GM23338 (cell line): ENCODE measurements around the gene TCP10L. TPM values are rescaled to one million over a fixed set of nuclear protein-coding genes. Genes with fewer than 3 reads are reported as not detected.

Experiments
- ATAC-seq: fragments of 200-7000 bp; cut with Tn5 transposase; 3 replicates; pipeline ENCODE4 v1.9.1; 2020
- DNase-seq: peaks from one replicate; pipeline ENCODE4 v3.0.0-alpha.2; 2015; ENCODE audit warnings: low spot score
- H2AFZ ChIP-seq: fragments of 200-600 bp; sonication (generic); 2 replicates; pipeline ENCODE4 v1.8.0; 2016; ENCODE audit warnings: antibody characterized with exemption, mild to moderate bottlenecking, moderate library complexity
- H3F3A ChIP-seq: fragments of 200-600 bp; sonication (generic); replicated peaks from 2 replicates; pipeline ENCODE4 v1.8.0; 2017; ENCODE audit warnings: antibody characterized with exemption, mixed run types, low read depth
- H3K27ac ChIP-seq: fragments of 200-600 bp; sonication (generic); 2 replicates; pipeline ENCODE4 v1.6.1; 2016; ENCODE audit warnings: low read depth
- H3K27me3 ChIP-seq: fragments of 200-600 bp; sonication (generic); 2 replicates; pipeline ENCODE4 v1.8.0; 2016; ENCODE audit warnings: mild to moderate bottlenecking, mixed run types, moderate library complexity; ENCODE audit not compliant: insufficient read depth
- H3K36me3 ChIP-seq: fragments of 200-600 bp; sonication (generic); 2 replicates; pipeline ENCODE4 v1.8.0; 2016; ENCODE audit warnings: mild to moderate bottlenecking; ENCODE audit not compliant: insufficient read depth
- H3K4me1 ChIP-seq: fragments of 200-600 bp; sonication (generic); 2 replicates; pipeline ENCODE4 v1.8.0; 2016; ENCODE audit warnings: mild to moderate bottlenecking, moderate library complexity; ENCODE audit not compliant: insufficient read depth
- H3K4me2 ChIP-seq: fragments of 200-600 bp; sonication (generic); 2 replicates; pipeline ENCODE4 v1.7.1; 2017; ENCODE audit warnings: mixed run types
- H3K4me3 ChIP-seq: fragments of 200-600 bp; sonication (generic); 2 replicates; pipeline ENCODE4 v1.6.1; 2016; ENCODE audit warnings: mixed run types
- H3K79me2 ChIP-seq: fragments of 200-600 bp; sonication (generic); replicated peaks from 2 replicates; pipeline ENCODE4 v1.8.0; 2017; ENCODE audit warnings: mild to moderate bottlenecking; ENCODE audit not compliant: insufficient read depth
- H3K9me2 ChIP-seq: fragments of 200-600 bp; sonication (generic); 2 replicates; pipeline ENCODE4 v1.8.0; 2017; ENCODE audit not compliant: insufficient read depth
- H4K20me1 ChIP-seq: fragments of 200-600 bp; sonication (generic); replicated peaks from 2 replicates; pipeline ENCODE4 v1.8.0; 2017; ENCODE audit warnings: mild to moderate bottlenecking; ENCODE audit not compliant: insufficient read depth
- H3K27ac Mint-ChIP-seq: 2 replicates; pipeline ENCODE4 v1.8.0; 2020; ENCODE audit warnings: inconsistent platforms, mild to moderate bottlenecking, moderate library complexity, mixed read lengths
- H3K27me3 Mint-ChIP-seq: 3 replicates; pipeline ENCODE4 v1.8.0; 2022; ENCODE audit warnings: low read depth, mild to moderate bottlenecking, moderate library complexity, mixed read lengths, inconsistent platforms; ENCODE audit not compliant: insufficient read depth, poor library complexity
- H3K36me3 Mint-ChIP-seq: 3 replicates; pipeline ENCODE4 v1.8.0; 2021; ENCODE audit warnings: low read depth, mild to moderate bottlenecking, inconsistent platforms, moderate library complexity, mixed read lengths
- H3K4me1 Mint-ChIP-seq: 3 replicates; pipeline ENCODE4 v1.8.0; 2020; ENCODE audit warnings: mild to moderate bottlenecking, inconsistent platforms, mixed read lengths
- H3K4me3 Mint-ChIP-seq: 3 replicates; pipeline ENCODE4 v1.8.0; 2021; ENCODE audit warnings: moderate library complexity, mild to moderate bottlenecking, inconsistent platforms, mixed read lengths
- H3K9me3 Mint-ChIP-seq: 3 replicates; pipeline ENCODE4 v1.8.0; 2020; ENCODE audit warnings: moderate library complexity, mild to moderate bottlenecking, inconsistent platforms, mixed read lengths
- CREB1 ChIP-seq: fragments of 250-450 bp; sonication (Bioruptor Pico); IDR thresholded peaks from 2 replicates; pipeline ENCODE4 v1.5.0; 2020; ENCODE audit warnings: low read depth, mild to moderate bottlenecking, moderate library complexity
- ETS1 ChIP-seq: IDR thresholded peaks from 2 replicates; pipeline ENCODE4 v1.6.1; 2016; ENCODE audit warnings: antibody characterized with exemption
- JUNB ChIP-seq: IDR thresholded peaks from one replicate; pipeline ENCODE4 v1.6.1; 2016; ENCODE audit warnings: antibody characterized with exemption; ENCODE audit not compliant: unreplicated experiment
- NANOG ChIP-seq: IDR thresholded peaks from 2 replicates; pipeline ENCODE4 v1.6.1; 2016; ENCODE audit warnings: antibody characterized with exemption, borderline replicate concordance
- POLR2AphosphoS5 ChIP-seq: IDR thresholded peaks from 2 replicates; pipeline ENCODE4 v1.6.1; 2016; ENCODE audit warnings: antibody characterized with exemption, low read depth
- STAT1 ChIP-seq: IDR thresholded peaks from one replicate; pipeline ENCODE4 v1.6.1; 2016; ENCODE audit warnings: antibody characterized with exemption; ENCODE audit not compliant: unreplicated experiment
- ZNF114 ChIP-seq: fragments of 250-450 bp; sonication (Bioruptor Pico); IDR thresholded peaks from 2 replicates; pipeline ENCODE4 v1.5.0; 2020; ENCODE audit warnings: mild to moderate bottlenecking, moderate library complexity
- polyA plus RNA-seq: library from polyadenylated mRNA; unstranded; fragments of >200 nt; fragmentation: Nextera tagmentation; extraction: Ambion mirVana; gene quantifications from 2 replicates; pipeline ENCODE4 v1.2.1, GENCODE V29; 2016
- total RNA-seq: library from RNA; depleted of rRNA; stranded (reverse); fragments of >200 nt; shearing (Covaris generic); gene quantifications from 2 replicates; pipeline ENCODE4 v1.2.3, GENCODE V29; 2014
- TF ChIP-seq, protein P1 (sequence below): fragments of 250-450 bp; sonication (Bioruptor Pico); IDR thresholded peaks from 2 replicates; pipeline ENCODE4 v1.5.0; 2020; ENCODE audit warnings: mild to moderate bottlenecking, moderate library complexity

Gene TCP10L
- total and polyA plus RNA-seq, 2 experiments from 2014 or later, result 0.10 to 0.65 TPM

- peaks cover 9% of the 10 kb centered on the region for H3K27me3 Mint-ChIP-seq
- no peaks in the 10 kb centered on the region for H3K9me2 ChIP-seq
- peaks cover 12% of the 10 kb centered on the region for H3K4me1 ChIP-seq
- no peaks in the 10 kb centered on the region for H3K27me3 ChIP-seq
- peaks cover 23% of the 10 kb centered on the region for H3K36me3 Mint-ChIP-seq
- peak within 1 kb of the TSS; percentile 92 for H3K4me3 ChIP-seq
- H3K27ac Mint-ChIP-seq, result peak within 1 kb of the TSS; percentile 98
- peak within 1 kb of the TSS; percentile 98 for H3K4me2 ChIP-seq
- H2AFZ ChIP-seq, result peak within 1 kb of the TSS; percentile 100
- peak; percentile 92 for ATAC-seq
- H3K9me3 Mint-ChIP-seq, result no peaks in the 10 kb centered on the region
- H3K4me3 Mint-ChIP-seq, result peak within 1 kb of the TSS; percentile 97
- peaks cover 8% of the 10 kb centered on the region; the same call in 1 of the 2 replicates for H3F3A ChIP-seq
- peak; percentile 35 for TF ChIP-seq ETS1
- peak; percentile 83 for TF ChIP-seq POLR2AphosphoS5
- no peak for TF ChIP-seq JUNB
- TF ChIP-seq CREB1 (CRISPR knock-in tag), result peak; percentile 35; the same call in 1 of the 2 replicates
- TF ChIP-seq STAT1, result no peak
- H3K4me1 Mint-ChIP-seq, result no peaks in the 10 kb centered on the region; the same call in 1 of the 3 replicates
- peak within 1 kb of the TSS; percentile 94 for H3K27ac ChIP-seq
- H3K36me3 ChIP-seq, result peaks cover 15% of the 10 kb centered on the region; the same call in 1 of the 2 replicates
- peaks cover 24% of the 10 kb centered on the region for H3K79me2 ChIP-seq
- peaks cover 5% of the 10 kb centered on the region for H4K20me1 ChIP-seq
- DNase-seq, result peak; percentile 91
These were observed 27.0 kb upstream of the TCP10L start, which contains the start of gene CFAP298 for GRCh38 chr21:32612075-32612998. Gene CFAP298 (minus strand): TSS chr21:32612377. CDS start chr21:32612243, 134 bp downstream.

GRCh38 chr21:32611471-32611997, 26.2 kb upstream of the TCP10L start:
- peak; percentile 33 for ATAC-seq
- H2AFZ ChIP-seq, result peak overlapping the region; percentile 100
- peaks cover 5% of the 10 kb centered on the region for H3K27me3 Mint-ChIP-seq
- TF ChIP-seq ETS1 (no peak), CREB1 (CRISPR knock-in tag) (no peak), NANOG (no peak), POLR2AphosphoS5 (no peak), STAT1 (no peak), ZNF114 (CRISPR knock-in tag) (no peak)
- TF ChIP-seq, protein P1, sequence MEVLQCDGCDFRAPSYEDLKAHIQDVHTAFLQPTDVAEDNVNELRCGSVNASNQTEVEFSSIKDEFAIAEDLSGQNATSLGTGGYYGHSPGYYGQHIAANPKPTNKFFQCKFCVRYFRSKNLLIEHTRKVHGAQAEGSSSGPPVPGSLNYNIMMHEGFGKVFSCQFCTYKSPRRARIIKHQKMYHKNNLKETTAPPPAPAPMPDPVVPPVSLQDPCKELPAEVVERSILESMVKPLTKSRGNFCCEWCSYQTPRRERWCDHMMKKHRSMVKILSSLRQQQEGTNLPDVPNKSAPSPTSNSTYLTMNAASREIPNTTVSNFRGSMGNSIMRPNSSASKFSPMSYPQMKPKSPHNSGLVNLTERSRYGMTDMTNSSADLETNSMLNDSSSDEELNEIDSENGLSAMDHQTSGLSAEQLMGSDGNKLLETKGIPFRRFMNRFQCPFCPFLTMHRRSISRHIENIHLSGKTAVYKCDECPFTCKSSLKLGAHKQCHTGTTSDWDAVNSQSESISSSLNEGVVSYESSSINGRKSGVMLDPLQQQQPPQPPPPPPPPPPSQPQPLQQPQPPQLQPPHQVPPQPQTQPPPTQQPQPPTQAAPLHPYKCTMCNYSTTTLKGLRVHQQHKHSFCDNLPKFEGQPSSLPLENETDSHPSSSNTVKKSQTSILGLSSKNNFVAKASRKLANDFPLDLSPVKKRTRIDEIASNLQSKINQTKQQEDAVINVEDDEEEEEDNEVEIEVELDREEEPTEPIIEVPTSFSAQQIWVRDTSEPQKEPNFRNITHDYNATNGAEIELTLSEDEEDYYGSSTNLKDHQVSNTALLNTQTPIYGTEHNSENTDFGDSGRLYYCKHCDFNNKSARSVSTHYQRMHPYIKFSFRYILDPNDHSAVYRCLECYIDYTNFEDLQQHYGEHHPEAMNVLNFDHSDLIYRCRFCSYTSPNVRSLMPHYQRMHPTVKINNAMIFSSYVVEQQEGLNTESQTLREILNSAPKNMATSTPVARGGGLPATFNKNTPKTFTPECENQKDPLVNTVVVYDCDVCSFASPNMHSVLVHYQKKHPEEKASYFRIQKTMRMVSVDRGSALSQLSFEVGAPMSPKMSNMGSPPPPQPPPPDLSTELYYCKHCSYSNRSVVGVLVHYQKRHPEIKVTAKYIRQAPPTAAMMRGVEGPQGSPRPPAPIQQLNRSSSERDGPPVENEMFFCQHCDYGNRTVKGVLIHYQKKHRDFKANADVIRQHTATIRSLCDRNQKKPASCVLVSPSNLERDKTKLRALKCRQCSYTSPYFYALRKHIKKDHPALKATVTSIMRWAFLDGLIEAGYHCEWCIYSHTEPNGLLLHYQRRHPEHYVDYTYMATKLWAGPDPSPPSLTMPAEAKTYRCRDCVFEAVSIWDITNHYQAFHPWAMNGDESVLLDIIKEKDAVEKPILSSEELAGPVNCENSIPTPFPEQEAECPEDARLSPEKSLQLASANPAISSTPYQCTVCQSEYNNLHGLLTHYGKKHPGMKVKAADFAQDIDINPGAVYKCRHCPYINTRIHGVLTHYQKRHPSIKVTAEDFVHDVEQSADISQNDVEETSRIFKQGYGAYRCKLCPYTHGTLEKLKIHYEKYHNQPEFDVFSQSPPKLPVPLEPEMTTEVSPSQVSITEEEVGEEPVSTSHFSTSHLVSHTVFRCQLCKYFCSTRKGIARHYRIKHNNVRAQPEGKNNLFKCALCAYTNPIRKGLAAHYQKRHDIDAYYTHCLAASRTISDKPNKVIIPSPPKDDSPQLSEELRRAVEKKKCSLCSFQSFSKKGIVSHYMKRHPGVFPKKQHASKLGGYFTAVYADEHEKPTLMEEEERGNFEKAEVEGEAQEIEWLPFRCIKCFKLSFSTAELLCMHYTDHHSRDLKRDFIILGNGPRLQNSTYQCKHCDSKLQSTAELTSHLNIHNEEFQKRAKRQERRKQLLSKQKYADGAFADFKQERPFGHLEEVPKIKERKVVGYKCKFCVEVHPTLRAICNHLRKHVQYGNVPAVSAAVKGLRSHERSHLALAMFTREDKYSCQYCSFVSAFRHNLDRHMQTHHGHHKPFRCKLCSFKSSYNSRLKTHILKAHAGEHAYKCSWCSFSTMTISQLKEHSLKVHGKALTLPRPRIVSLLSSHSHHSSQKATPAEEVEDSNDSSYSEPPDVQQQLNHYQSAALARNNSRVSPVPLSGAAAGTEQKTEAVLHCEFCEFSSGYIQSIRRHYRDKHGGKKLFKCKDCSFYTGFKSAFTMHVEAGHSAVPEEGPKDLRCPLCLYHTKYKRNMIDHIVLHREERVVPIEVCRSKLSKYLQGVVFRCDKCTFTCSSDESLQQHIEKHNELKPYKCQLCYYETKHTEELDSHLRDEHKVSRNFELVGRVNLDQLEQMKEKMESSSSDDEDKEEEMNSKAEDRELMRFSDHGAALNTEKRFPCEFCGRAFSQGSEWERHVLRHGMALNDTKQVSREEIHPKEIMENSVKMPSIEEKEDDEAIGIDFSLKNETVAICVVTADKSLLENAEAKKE (CRISPR knock-in tag), result no peak

More at GRCh38 chr21:32611471-32611997, 26.2 kb upstream of the TCP10L start:
- no peaks in the 10 kb centered on the region for H3K9me2 ChIP-seq
- H4K20me1 ChIP-seq, result peaks cover 5% of the 10 kb centered on the region
- Mint-ChIP-seq H3K9me3 (no peaks in the 10 kb centered on the region), H3K36me3 (peaks cover 30% of the 10 kb centered on the region), H3K4me3 (peak overlapping the region; percentile 97), H3K27ac (peak overlapping the region; percentile 98), H3K4me1 (peaks cover 4% of the 10 kb centered on the region)
- peaks cover 15% of the 10 kb centered on the region; the same call in 1 of the 2 replicates for H3K36me3 ChIP-seq
- no peaks in the 10 kb centered on the region for H3K27me3 ChIP-seq
- peaks cover 8% of the 10 kb centered on the region; the same call in 1 of the 2 replicates for H3F3A ChIP-seq
- DNase-seq, result peak; percentile 60
- H3K4me3 ChIP-seq, result peak overlapping the region; percentile 92
- peaks cover 17% of the 10 kb centered on the region for H3K4me1 ChIP-seq
- peaks cover 24% of the 10 kb centered on the region for H3K79me2 ChIP-seq
- 0 out of 2 replicates have a peak overlapping the region, but pooled peaks have one; percentile 94 for H3K27ac ChIP-seq
- H3K4me2 ChIP-seq, result peak overlapping the region; percentile 98
